PC-3 (cell line): ENCODE measurements around the gene FMNL2.

Experiments
- CTCF ChIP-seq: fragments of 300-600 bp; sonication (generic); conservative IDR thresholded peaks from 2 replicates; pipeline ENCODE4 v1.5.1; 2017; ENCODE audit warnings: antibody characterized with exemption, low read depth, mild to moderate bottlenecking, low read length
- EZH2 ChIP-seq: fragments of 300-600 bp; sonication (generic); IDR thresholded peaks from one replicate; pipeline ENCODE4 v1.6.1; 2017; ENCODE audit warnings: antibody characterized with exemption, mild to moderate bottlenecking, low read length; ENCODE audit not compliant: unreplicated experiment
- EZH2phosphoT487 ChIP-seq: fragments of 300-600 bp; sonication (generic); IDR thresholded peaks from 2 replicates; pipeline ENCODE4 v1.6.1; 2018; ENCODE audit warnings: mild to moderate bottlenecking, antibody characterized with exemption, low read length, borderline replicate concordance

GRCh38 chr2:152577579-152577978 lies 242.6 kb downstream of the FMNL2 start:
- TF ChIP-seq EZH2phosphoT487, result no peak
- TF ChIP-seq CTCF, result no peak
- no peak for TF ChIP-seq EZH2
